SK-N-SH (cell line): ENCODE measurements around the gene LRRC36. TPM values are rescaled to one million over a fixed set of nuclear protein-coding genes. Genes with fewer than 3 reads are reported as not detected.
"Not testable (repeated sequence)": the region's sequence is repeated elsewhere in the genome, so short reads cannot be mapped to it uniquely, and the experiment has no call there.

ENCODE experiments used
- CTCF ChIA-PET: fragments of 300-600, 350-600 bp; formaldehyde crosslinking; extraction: SDS; loops from one replicate; lab custom pipeline; 2021; lab: Yijun Ruan, JAX
- POLR2A ChIA-PET: fragments of 350-600 bp; sonication (Branson Sonifier 250); formaldehyde crosslinking; extraction: SDS; loops from one replicate; lab custom pipeline; 2020; ENCODE audit warnings: antibody characterized with exemption, inconsistent platforms; lab: Yijun Ruan, JAX
- DNase-seq: peaks from one replicate; pipeline ENCODE4 v3.0.0; 2012
- H2AFZ ChIP-seq: fragments of 200-600 bp; sonication (generic); 2 replicates; pipeline ENCODE4 v1.8.1; 2016; ENCODE audit warnings: antibody characterized with exemption, mild to moderate bottlenecking, low read depth
- H3F3A ChIP-seq: fragments of 200-600 bp; sonication (generic); replicated peaks from 2 replicates; pipeline ENCODE3; 2016; ENCODE audit warnings: antibody characterized with exemption, mild to moderate bottlenecking; ENCODE audit not compliant: insufficient read depth
- H3K27ac ChIP-seq, 2 experiments: fragments of 200-500 bp in 1 of 2; fragments of 200-600 bp in 1 of 2; sonication (Bioruptor generic) in 1 of 2; sonication (generic), shearing (Covaris generic) in 1 of 2; 2 replicates each; pipeline versions ENCODE4 v1.5.1 to v1.6.1; 2014 to 2016; ENCODE audit warnings: low read depth in 2 of 2, inconsistent platforms in 1 of 2, low read length in 1 of 2, mild to moderate bottlenecking in 1 of 2, mixed read lengths in 1 of 2
- H3K27me3 ChIP-seq: fragments of 200-600 bp; sonication (generic), shearing (Covaris generic); 2 replicates; pipeline ENCODE4 v1.6.1; 2016; ENCODE audit warnings: mixed run types; ENCODE audit not compliant: insufficient read depth
- H3K36me3 ChIP-seq, 2 experiments: fragments of 200-500 bp in 1 of 2; fragments of 200-600 bp in 1 of 2; sonication (Bioruptor generic) in 1 of 2; sonication (generic) in 1 of 2; replicated peaks in 1 of 2; 2 replicates each; pipeline versions ENCODE3 to v1.5.1; 2014 to 2016; ENCODE audit warnings: low read length in 1 of 2, mild to moderate bottlenecking in 1 of 2; ENCODE audit not compliant: insufficient read depth in 2 of 2, control insufficient read depth in 1 of 2
- H3K4me1 ChIP-seq, 2 experiments: fragments of 200-500 bp in 1 of 2; fragments of 200-600 bp in 1 of 2; sonication (Bioruptor generic) in 1 of 2; sonication (generic), shearing (Covaris generic) in 1 of 2; 2 replicates each; pipeline versions ENCODE4 v1.5.1 to v1.6.1; 2014 to 2016; ENCODE audit warnings: low read depth in 1 of 2, low read length in 1 of 2, mixed run types in 1 of 2; ENCODE audit not compliant: insufficient read depth in 2 of 2, control insufficient read depth in 1 of 2
- H3K4me2 ChIP-seq: fragments of 200-600 bp; sonication (generic), shearing (Covaris generic); 2 replicates; pipeline ENCODE4 v1.6.1; 2017; ENCODE audit warnings: mixed run types
- H3K4me3 ChIP-seq, 2 experiments: fragments of 200-500 bp in 1 of 2; fragments of 200-600 bp in 1 of 2; sonication (Bioruptor generic) in 1 of 2; sonication (generic), shearing (Covaris generic) in 1 of 2; 2 replicates each; pipeline versions ENCODE4 v1.5.1 to v1.8.1; 2014 to 2016; ENCODE audit warnings: low read depth in 2 of 2, inconsistent platforms in 1 of 2, low read length in 1 of 2, mild to moderate bottlenecking in 1 of 2, mixed read lengths in 1 of 2, moderate library complexity in 1 of 2
- H3K79me2 ChIP-seq: fragments of 200-600 bp; sonication (generic); 2 replicates; pipeline ENCODE4 v1.8.1; 2017; ENCODE audit warnings: mild to moderate bottlenecking; ENCODE audit not compliant: insufficient read depth
- H3K9ac ChIP-seq: fragments of 200-600 bp; sonication (generic); 2 replicates; pipeline ENCODE4 v1.6.1; 2017; ENCODE audit warnings: mixed run types
- H3K9me2 ChIP-seq: fragments of 200-600 bp; sonication (generic); 2 replicates; pipeline ENCODE4 v1.6.1; 2017; ENCODE audit warnings: mixed run types
- H3K9me3 ChIP-seq: fragments of 200-600 bp; sonication (generic); 2 replicates; pipeline ENCODE4 v1.6.1; 2017; ENCODE audit warnings: mixed run types, mild to moderate bottlenecking, moderate library complexity
- H4K20me1 ChIP-seq: fragments of 200-600 bp; sonication (generic); 2 replicates; pipeline ENCODE4 v1.6.1; 2017; ENCODE audit warnings: mild to moderate bottlenecking, mixed run types; ENCODE audit not compliant: insufficient read depth
- FOSL2 ChIP-seq: IDR thresholded peaks from 2 replicates; pipeline ENCODE4 v1.4.0; 2012; ENCODE audit warnings: low read depth, mild to moderate bottlenecking, moderate library complexity, borderline replicate concordance
- FOXJ3 ChIP-seq: sonication (generic); formaldehyde crosslinking; IDR thresholded peaks from 2 replicates; pipeline ENCODE4 v1.5.1; 2020; ENCODE audit warnings: mild to moderate bottlenecking, missing genetic modification reagents
- FOXM1 ChIP-seq: IDR thresholded peaks from 2 replicates; pipeline ENCODE4 v1.4.0; 2012; ENCODE audit warnings: low read depth, mild to moderate bottlenecking
- GABPA ChIP-seq: IDR thresholded peaks from 2 replicates; pipeline ENCODE4 v1.4.0; 2012; ENCODE audit warnings: low read depth, mild to moderate bottlenecking
- GATA2 ChIP-seq: sonication (generic); formaldehyde crosslinking; IDR thresholded peaks from 2 replicates; pipeline ENCODE4 v1.5.0; 2020; ENCODE audit warnings: mild to moderate bottlenecking, missing genetic modification reagents
- MEF2A ChIP-seq: IDR thresholded peaks from 2 replicates; pipeline ENCODE4 v1.4.0; 2012; ENCODE audit warnings: low read depth, borderline replicate concordance
- POLR2AphosphoS5 ChIP-seq: IDR thresholded peaks from 2 replicates; pipeline ENCODE4 v1.6.1; 2012; ENCODE audit warnings: low read depth, low read length
- RCOR1 ChIP-seq: fragments of 150-350 bp; IDR thresholded peaks from 2 replicates; pipeline ENCODE4 v1.6.1; 2017; ENCODE audit warnings: antibody characterized with exemption, low read length
- RXRA ChIP-seq: IDR thresholded peaks from 2 replicates; pipeline ENCODE4 v1.4.0; 2012; ENCODE audit warnings: low read depth, mild to moderate bottlenecking, borderline replicate concordance
- SIN3A ChIP-seq: IDR thresholded peaks from 2 replicates; pipeline ENCODE4 v1.6.1; 2012; ENCODE audit warnings: low read depth, mild to moderate bottlenecking, low read length, moderate library complexity, borderline replicate concordance
- SMC3 ChIP-seq: IDR thresholded peaks from 2 replicates; pipeline ENCODE4 v1.6.1; 2012; ENCODE audit warnings: low read depth, low read length, improper control_type of control experiment
- TAF1 ChIP-seq: IDR thresholded peaks from 2 replicates; pipeline ENCODE4 v1.6.1; 2012; ENCODE audit warnings: low read depth, mild to moderate bottlenecking, low read length, moderate library complexity, borderline replicate concordance
- TCF12 ChIP-seq: IDR thresholded peaks from 2 replicates; pipeline ENCODE4 v1.4.0; 2012
- TEAD4 ChIP-seq: IDR thresholded peaks from 2 replicates; pipeline ENCODE4 v1.4.0; 2012; ENCODE audit warnings: mild to moderate bottlenecking, borderline replicate concordance; ENCODE audit not compliant: insufficient read depth
- YY1 ChIP-seq: IDR thresholded peaks from 2 replicates; pipeline ENCODE4 v1.4.0; 2012; ENCODE audit warnings: low read depth, mild to moderate bottlenecking
- WGBS: methylation state at CpG from one replicate; pipeline ENCODE4 v1.1.6; 2017; ENCODE audit warnings: low lambda C conversion rate; 5-methylcytosine and 5-hydroxymethylcytosine counted together
- polyA plus RNA-seq, 3 experiments: library from polyadenylated mRNA; depleted of rRNA; stranded (reverse); fragments of >200 nt; gene quantifications; 2 replicates each; pipeline ENCODE4 v1.2.3, GENCODE V29; 2012
- TF ChIP-seq, protein P1 (sequence below): fragments of 200-600 bp; sonication (generic); IDR thresholded peaks from 2 replicates; pipeline ENCODE4 v1.6.1; 2017; ENCODE audit warnings: antibody characterized with exemption, mild to moderate bottlenecking, moderate library complexity
- TF ChIP-seq, protein P2 (sequence below): IDR thresholded peaks from 2 replicates; pipeline ENCODE4; 2012
- TF ChIP-seq, protein P3 (sequence below): IDR thresholded peaks from 2 replicates; pipeline ENCODE4 v1.4.0; 2012; ENCODE audit warnings: low read depth, borderline replicate concordance

LRRC36 gene
- polyA plus RNA-seq, 1 of the 3 experiments (the other 2 are of a cell fraction), result 0.92 TPM

DNA sequence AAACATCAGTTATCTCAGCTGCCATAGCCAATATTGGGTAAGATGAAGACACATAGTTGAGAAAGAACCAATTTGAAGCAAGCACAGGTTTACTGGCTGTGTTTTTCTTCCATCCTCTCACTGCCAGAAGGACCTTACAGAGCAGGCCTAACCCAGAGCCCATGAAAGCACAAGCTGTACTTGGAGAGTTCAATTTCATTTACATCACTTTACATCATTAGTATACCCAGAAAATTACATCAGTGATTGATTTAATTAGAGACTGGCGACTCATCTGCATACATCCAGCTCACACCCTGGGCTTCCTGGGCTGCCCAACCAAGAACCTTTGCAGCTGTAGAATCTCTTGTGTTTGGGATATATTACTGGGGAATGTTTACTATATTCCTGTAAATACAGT is 23.7 kb downstream of the LRRC36 start:
- POLR2A ChIA-PET, result interaction anchor here (0.6 to 0.7 kb wide), 2 partner anchors 18 to 23 kb away, joined by 3 read pairs; no protein-coding TSS in a partner anchor
- 88% methylated on average over 1 of the region's 1 CpG for WGBS
- no peaks in the 10 kb centered on the region for H3K36me3 ChIP-seq
- H3K9ac ChIP-seq, result no peak overlapping the region
- no peak overlapping the region for H3K4me2 ChIP-seq
- no peak overlapping the region for H2AFZ ChIP-seq
- H4K20me1 ChIP-seq, result no peaks in the 10 kb centered on the region
- H3K9me3 ChIP-seq, result no peaks in the 10 kb centered on the region
- TF ChIP-seq TEAD4 (no peak), FOSL2 (no peak), RCOR1 (no peak), SMC3 (no peak), POLR2AphosphoS5 (no peak), SIN3A (no peak), FOXJ3 (CRISPR knock-in tag) (no peak), GATA2 (CRISPR knock-in tag) (no peak), TAF1 (no peak), YY1 (no peak), FOXM1 (no peak), TCF12 (no peak), MEF2A (no peak), GABPA (no peak), RXRA (no peak)
- TF ChIP-seq, protein P1, sequence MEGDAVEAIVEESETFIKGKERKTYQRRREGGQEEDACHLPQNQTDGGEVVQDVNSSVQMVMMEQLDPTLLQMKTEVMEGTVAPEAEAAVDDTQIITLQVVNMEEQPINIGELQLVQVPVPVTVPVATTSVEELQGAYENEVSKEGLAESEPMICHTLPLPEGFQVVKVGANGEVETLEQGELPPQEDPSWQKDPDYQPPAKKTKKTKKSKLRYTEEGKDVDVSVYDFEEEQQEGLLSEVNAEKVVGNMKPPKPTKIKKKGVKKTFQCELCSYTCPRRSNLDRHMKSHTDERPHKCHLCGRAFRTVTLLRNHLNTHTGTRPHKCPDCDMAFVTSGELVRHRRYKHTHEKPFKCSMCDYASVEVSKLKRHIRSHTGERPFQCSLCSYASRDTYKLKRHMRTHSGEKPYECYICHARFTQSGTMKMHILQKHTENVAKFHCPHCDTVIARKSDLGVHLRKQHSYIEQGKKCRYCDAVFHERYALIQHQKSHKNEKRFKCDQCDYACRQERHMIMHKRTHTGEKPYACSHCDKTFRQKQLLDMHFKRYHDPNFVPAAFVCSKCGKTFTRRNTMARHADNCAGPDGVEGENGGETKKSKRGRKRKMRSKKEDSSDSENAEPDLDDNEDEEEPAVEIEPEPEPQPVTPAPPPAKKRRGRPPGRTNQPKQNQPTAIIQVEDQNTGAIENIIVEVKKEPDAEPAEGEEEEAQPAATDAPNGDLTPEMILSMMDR, result no peak
- TF ChIP-seq, protein P2, sequence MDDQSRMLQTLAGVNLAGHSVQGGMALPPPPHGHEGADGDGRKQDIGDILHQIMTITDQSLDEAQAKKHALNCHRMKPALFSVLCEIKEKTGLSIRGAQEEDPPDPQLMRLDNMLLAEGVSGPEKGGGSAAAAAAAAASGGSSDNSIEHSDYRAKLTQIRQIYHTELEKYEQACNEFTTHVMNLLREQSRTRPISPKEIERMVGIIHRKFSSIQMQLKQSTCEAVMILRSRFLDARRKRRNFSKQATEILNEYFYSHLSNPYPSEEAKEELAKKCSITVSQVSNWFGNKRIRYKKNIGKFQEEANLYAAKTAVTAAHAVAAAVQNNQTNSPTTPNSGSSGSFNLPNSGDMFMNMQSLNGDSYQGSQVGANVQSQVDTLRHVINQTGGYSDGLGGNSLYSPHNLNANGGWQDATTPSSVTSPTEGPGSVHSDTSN, result no peak
- TF ChIP-seq, protein P3, sequence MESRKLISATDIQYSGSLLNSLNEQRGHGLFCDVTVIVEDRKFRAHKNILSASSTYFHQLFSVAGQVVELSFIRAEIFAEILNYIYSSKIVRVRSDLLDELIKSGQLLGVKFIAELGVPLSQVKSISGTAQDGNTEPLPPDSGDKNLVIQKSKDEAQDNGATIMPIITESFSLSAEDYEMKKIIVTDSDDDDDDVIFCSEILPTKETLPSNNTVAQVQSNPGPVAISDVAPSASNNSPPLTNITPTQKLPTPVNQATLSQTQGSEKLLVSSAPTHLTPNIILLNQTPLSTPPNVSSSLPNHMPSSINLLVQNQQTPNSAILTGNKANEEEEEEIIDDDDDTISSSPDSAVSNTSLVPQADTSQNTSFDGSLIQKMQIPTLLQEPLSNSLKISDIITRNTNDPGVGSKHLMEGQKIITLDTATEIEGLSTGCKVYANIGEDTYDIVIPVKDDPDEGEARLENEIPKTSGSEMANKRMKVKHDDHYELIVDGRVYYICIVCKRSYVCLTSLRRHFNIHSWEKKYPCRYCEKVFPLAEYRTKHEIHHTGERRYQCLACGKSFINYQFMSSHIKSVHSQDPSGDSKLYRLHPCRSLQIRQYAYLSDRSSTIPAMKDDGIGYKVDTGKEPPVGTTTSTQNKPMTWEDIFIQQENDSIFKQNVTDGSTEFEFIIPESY, result no peak
- H3K79me2 ChIP-seq, result no peaks in the 10 kb centered on the region
- H3K4me3 ChIP-seq, result no peak overlapping the region
- no peaks in the 10 kb centered on the region for H3F3A ChIP-seq
- H3K4me1 ChIP-seq, result no peaks in the 10 kb centered on the region
- CTCF ChIA-PET, result interaction anchor here (1.0 to 2.7 kb wide), 4 partner anchors 11 to 116 kb away, joined by 5 to 10 read pairs (median 8); partner anchors contain the start of genes KCTD19 and LRRC36
- H3K9me2 ChIP-seq, result no peaks in the 10 kb centered on the region
- H3K27ac ChIP-seq, result no peak overlapping the region
- DNase-seq, result no peak
- H3K27me3 ChIP-seq, result no peaks in the 10 kb centered on the region

DNA sequence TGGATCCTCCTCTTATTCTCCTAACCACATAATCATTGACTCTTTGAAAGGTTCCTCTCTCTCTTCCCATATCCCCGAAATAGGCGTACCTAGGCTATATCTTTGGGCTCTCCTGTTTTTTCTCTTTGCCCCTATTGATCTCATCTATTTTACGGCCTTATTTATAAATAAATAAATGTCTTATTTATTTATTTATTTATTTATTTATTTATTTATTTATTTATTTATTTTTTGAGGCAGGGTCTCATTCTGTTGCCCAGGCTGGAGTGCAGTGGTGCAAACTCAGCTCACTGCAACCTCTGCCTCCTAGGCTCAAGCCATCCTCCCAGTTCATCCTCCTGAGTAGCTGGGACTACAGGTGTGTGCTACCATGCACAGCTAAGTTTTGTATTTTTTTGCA is 25.8 kb downstream of the LRRC36 start:
- H3F3A ChIP-seq, H3K9ac ChIP-seq, H2AFZ ChIP-seq, H3K79me2 ChIP-seq, H3K36me3 ChIP-seq, POLR2A ChIA-PET, H3K9me2 ChIP-seq, H3K4me3 ChIP-seq, H4K20me1 ChIP-seq, H3K27ac ChIP-seq, DNase-seq, H3K4me2 ChIP-seq, H3K9me3 ChIP-seq, H3K4me1 ChIP-seq, H3K27me3 ChIP-seq: not testable (repeated sequence)
- 94% methylated on average over 3 of the region's 3 CpGs for WGBS
- CTCF ChIA-PET, result interaction anchor here (0.6 to 2.7 kb wide), 6 partner anchors 12 to 76 kb away, joined by 3 to 10 read pairs (median 4); partner anchors contain the start of gene ZDHHC1
